ENCODE measurements around the gene OLIG2.

OLIG2 gene

GRCh38 chr21:33025489-33026442 lies at the start of gene OLIG2:
TSS of gene OLIG2 (plus strand) at chr21:33025935. CDS start at chr21:33026863, 928 bp downstream.
- no peak for DNase-seq

- DNase-seq = no peak
Observed at GRCh38 chr21:32976791-32977190, 48.9 kb upstream of the OLIG2 start.

- no peak for DNase-seq
Observed at GRCh38 chr21:32977216-32977615, 48.5 kb upstream of the OLIG2 start.

GRCh38 chr21:32978331-32979270 lies 47.1 kb upstream of the OLIG2 start:
- DNase-seq = no peak

- DNase-seq = no peak
Observed at GRCh38 chr21:32979598-32980268, 46.0 kb upstream of the OLIG2 start.

- no peak for DNase-seq
Observed at GRCh38 chr21:32981096-32981495, 44.6 kb upstream of the OLIG2 start.

- DNase-seq = no peak
Observed at GRCh38 chr21:32990666-32991065, 35.1 kb upstream of the OLIG2 start.

- no peak for DNase-seq
Observed at GRCh38 chr21:32991361-32991760, 34.4 kb upstream of the OLIG2 start.

- DNase-seq = no peak
Observed at GRCh38 chr21:32993894-32994293, 31.8 kb upstream of the OLIG2 start.

- no peak for DNase-seq
Observed at GRCh38 chr21:32994305-32994704, 31.4 kb upstream of the OLIG2 start.

GRCh38 chr21:33007747-33008146 lies 18.0 kb upstream of the OLIG2 start:
- DNase-seq = no peak

- no peak for DNase-seq
Observed at GRCh38 chr21:33008333-33009051, 17.2 kb upstream of the OLIG2 start.

GRCh38 chr21:33010931-33011330 lies 14.8 kb upstream of the OLIG2 start:
- DNase-seq = no peak

GRCh38 chr21:33011462-33011861 lies 14.3 kb upstream of the OLIG2 start:
- no peak for DNase-seq

GRCh38 chr21:33013626-33014025 lies 12.1 kb upstream of the OLIG2 start:
- DNase-seq = no peak

GRCh38 chr21:33014331-33014730 lies 11.4 kb upstream of the OLIG2 start:
- no peak for DNase-seq

- no peak for DNase-seq
Observed at GRCh38 chr21:33015096-33015495, 10.6 kb upstream of the OLIG2 start.

- no peak for DNase-seq
Observed at GRCh38 chr21:33015756-33016155, 10.0 kb upstream of the OLIG2 start.

GRCh38 chr21:33018707-33019465 lies 6.8 kb upstream of the OLIG2 start:
- no peak for DNase-seq

GRCh38 chr21:33019516-33019884 lies 6.2 kb upstream of the OLIG2 start:
- DNase-seq = no peak

GRCh38 chr21:33019885-33020557 lies 5.7 kb upstream of the OLIG2 start:
- no peak for DNase-seq

Data from KG1 (cell line).